Activated CD4-positive, alpha-beta T cell treated with anti-CD3 and anti-CD28 coated beads for 48 hours (primary cell): Measurements from ENCODE around the gene RALGDS.
"Not testable (repeated sequence)": the region's sequence is repeated elsewhere in the genome, so short reads cannot be mapped to it uniquely, and the experiment has no call there.

Experiments used
- DNase-seq: peaks from one replicate; pipeline ENCODE4 v3.0.0-alpha.2; 2020

The RALGDS gene

DNA sequence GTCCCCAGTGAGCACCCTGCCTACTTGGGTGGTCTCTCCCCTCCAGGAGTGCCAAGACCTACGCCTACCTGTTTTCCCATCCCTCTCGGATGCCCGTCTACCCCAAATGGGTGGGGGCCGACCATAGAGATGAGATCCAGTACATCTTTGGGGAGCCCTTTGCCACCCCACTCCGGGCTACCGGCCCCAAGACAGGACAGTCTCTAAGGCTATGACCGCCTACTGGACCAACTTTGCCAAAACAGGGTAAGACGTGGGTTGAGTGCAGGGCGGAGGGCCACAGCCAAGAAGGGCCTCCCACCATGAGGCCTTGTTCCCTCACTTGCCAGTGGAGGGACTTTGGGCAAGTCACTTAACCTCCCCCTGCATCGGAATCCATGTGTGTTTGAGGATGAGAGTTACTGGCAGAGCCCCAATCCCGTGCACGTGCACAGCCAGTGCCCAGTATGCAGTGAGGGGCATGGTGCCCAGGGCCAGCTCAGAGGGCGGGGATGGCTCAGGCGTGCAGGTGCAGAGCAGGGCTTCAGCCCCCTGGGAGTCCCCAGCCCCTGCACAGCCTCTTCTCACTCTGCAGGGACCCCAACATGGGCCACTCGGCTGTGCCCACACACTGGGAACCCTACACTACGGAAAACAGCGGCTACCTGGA is 34.7 kb downstream of the RALGDS start:
- not testable (repeated sequence) for DNase-seq

DNA sequence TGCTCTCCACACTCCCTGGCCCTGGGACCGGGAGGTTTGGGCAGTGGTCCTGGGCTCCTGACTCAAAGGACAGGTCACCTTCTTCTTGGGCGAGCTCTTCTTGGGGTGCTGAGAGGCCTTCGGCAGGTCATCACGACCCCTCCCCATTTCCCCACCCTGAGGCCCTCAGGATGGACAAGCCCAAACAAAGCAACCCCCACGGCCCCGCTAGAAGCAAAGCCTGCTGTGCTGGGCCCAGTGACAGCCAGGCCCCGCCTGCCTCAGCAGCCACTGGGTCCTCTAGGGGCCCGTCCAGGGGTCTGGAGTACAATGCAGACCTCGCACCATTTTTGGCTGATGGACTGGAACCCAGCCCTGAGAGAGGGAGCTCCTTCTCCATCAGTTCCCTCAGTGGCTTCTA is 37.4 kb downstream of the RALGDS start:
- not testable (repeated sequence) for DNase-seq

DNA sequence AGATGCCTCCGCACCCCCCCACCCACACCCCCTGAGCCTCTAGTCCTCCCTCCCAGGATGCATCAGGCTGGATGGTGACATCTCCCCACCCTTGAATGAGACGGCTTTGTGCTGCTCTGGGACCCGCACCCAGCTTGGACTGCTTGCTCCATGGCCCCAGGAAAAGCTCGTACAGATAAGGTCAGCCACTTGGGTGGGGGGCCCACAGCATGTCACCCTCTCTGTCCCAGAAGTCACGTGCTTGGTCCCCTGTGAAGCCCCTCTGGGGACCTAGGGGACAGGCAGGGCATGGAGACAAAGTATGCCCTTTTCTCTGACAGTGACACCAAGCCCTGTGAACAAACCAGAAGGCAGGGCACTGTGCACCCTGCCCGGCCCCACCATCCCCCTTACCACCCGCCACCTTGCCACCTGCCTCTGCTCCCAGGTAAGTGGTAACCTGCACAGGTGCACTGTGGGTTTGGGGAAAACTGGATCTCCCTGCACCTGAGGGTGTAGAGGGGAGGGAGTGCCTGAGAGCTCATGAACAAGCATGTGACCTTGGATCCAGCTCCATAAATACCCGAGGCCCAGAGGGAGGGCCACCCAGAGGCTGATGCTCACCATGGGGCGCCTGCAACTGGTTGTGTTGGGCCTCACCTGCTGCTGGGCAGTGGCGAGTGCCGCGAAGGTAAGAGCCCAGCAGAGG is 38.9 kb downstream of the RALGDS start:
- DNase-seq, result not testable (repeated sequence)

DNA sequence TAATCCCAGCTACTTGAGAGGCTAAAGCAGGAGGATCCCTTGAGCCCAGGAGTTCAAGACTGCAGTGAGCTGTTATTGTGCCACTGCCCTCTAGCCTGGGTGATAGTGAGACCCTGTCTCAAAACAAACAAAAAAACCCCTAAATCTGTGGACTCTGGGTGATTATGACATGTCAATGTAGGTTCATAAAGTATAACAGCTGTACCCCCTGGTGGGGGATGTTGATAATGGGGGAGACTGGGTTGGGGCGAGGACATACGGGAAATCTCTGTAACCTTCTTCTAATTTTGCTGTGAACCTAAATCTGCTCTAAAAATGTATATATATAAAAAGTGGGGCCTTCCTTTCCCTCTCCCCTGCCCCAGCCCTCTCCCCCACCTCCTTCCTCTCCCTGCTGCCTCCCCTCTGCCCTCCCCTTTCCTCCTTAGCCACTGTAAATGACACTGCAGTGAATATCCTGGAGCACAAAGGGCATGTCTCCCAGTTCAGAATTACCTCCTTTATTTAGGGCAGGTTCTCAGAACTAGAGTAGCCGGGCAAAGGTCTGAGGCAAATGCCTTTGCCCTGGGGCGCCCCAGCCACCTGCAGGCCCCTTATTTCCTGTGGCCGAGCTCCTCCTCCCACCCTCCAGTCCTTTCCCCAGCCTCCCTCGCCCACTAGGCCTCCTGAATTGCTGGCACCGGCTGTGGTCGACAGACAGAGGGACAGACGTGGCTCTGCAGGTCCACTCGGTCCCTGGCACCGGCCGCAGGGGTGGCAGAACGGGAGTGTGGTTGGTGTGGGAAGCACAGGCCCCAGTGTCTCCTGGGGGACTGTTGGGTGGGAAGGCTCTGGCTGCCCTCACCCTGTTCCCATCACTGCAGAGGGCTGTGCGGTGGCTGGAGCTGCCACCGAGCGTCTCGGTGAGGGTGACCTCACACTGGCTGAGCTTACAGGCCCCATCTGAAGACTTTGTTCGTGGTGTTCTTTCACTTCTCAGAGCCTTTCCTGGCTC is 40.0 kb downstream of the RALGDS start:
- not testable (repeated sequence) for DNase-seq

DNA sequence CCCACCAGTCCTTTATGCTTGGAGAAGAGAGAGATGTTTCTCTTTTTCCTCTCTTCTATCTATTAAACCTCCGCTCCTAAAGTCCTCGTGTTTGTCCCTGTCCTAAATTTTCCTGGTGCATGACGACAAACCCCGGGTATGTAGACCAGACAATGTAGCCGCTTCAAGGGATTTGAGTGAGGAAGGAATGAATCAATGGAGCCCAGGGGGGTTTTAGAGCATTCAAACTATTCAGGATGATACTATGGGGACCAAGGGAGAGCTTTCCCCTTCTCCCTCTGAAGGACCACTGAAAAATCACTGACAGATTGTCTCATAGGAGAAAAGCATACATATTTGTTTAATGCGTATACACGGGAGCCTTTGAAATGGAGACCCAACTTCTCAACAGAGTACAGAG is 40.9 kb downstream of the RALGDS start:
- no peak for DNase-seq

DNA sequence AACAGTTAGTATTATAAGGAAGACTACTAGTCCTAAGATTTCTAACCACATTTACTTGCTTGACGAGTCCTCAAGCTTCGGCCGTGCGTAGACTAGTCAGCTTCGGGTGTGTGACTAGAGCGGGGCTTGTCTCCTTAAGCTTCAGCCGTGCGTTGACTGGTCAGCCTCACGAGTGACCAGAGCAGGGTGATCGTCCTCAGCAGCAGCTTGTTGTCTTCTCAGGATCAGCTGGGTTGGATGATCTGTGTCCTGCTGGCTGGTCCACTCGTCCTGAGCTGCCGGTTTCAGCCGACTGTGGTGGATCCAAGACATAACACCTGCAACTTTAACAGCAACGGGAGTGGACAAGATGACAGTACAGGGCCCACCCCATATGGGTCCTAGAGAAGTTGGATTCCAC is 42.6 kb downstream of the RALGDS start:
- no peak for DNase-seq

DNA sequence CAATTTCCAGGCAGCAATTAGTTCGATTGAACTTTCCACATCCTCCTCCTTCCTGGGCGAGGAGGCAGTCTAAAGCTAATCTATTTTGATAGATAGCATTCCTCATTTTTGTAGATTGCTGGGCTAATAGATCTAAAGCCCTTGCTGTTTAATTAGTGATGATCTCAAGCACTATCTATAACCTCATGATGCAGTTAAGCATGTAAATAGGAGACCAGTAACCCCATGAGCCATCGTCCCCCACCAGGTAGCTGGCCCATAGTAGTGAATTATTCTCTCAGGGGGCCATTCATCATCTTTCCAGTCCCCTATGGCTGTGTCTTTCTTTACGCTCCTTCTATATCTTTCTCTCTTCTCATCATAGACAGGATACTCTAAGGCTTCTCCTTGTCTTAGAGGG is 44.3 kb downstream of the RALGDS start:
- no peak for DNase-seq

DNA sequence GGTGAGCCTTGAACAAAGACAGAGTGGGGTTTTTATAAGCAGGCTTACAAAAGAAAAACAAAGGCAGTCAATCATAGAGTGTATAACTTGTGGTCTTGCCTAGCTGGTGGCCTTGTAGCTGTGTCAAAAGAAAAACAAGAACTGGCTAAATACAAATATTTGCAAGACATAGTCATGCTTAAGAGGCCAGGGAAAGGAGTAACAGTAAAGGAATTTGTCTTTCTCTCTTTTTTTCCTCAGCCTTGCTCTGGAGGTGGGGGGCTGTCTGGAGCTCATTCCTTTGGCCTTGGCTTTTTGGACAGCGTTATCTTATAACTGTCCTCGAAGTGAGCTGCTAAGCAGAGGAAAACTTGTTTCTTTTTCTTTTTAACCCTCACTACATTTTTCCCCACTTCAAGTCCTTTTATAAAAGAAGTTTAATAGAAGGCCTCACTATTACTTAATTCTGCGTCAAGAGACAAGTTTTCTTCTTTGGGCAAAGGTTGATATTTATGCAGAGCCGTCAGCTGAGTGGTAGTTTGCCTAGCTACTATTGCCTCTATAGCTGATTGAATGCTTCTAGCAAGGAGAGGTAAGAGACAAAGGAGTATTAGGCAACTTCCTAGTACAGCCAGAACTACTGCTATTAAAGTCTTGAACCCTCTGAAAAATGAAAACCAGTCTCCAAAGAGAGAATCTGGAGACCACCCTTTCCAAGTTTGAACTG is 45.0 kb downstream of the RALGDS start:
- DNase-seq, result no peak

DNA sequence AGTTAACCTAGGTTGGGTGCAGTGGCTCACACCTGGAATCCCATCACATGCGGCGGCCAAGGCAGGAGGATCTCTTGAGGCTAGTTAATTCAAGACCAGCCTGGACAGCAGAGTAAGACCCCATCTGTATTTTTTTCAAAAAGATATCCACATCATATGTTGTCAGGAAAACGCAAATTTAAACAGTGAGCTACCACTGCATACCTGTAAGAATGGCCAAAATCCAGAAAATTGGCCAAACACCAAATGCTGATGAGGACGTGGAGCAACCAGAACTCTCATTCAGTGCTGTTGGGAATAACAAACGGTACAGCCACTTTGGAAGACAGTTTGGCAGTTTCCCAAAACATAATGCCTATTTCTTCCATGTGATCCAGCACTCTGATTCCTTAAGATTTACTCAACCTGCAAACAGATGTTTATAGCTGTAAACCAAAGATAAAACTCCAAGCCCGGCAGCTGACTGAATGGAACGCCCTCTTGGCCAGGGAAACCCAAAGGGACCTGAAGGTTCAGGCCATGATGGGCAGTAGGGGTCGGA is 46.9 kb downstream of the RALGDS start:
- no peak for DNase-seq

DNA sequence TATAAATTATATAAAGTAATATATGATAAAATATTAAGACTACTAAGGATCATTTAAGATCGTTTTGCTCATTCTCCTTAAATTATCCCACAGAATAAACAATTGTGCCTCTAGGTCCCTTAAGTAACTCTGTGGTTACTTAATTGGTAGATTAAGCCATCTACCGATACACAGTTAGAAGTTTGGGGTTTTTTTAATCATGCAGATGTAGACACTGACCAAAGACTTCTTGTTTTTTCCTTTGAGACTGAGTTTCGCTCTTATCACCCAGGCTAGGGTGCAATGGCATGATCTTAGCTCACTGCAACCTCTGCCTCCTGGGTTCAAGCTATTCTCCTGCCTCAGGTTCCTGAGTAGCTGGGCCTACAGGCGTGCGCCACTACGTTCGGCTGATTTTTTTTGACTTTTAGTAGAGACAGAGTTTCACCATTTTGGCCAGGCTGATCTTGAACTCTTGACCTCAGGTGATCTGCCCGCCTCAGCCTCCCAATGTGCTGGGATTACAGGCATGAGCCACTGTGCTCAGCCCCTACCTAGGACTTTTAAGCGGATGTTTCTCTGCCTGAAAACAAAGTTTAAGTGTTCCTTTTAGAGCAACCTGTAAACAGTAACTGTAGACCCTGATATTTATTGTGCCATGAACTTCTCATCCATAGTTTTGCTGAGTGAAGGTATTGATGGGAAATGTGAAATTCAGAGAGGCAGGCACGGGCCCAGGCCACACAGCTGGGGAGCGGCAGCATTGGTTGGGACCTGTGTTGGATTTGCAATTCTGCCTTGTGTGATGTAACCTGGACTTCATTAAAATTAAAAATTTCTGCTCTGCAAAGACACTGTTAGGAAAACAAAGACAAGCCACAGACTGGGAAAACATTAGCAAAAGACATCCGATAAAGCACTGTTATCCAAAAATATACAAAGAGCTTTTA is 47.7 kb downstream of the RALGDS start:
- no peak for DNase-seq

DNA sequence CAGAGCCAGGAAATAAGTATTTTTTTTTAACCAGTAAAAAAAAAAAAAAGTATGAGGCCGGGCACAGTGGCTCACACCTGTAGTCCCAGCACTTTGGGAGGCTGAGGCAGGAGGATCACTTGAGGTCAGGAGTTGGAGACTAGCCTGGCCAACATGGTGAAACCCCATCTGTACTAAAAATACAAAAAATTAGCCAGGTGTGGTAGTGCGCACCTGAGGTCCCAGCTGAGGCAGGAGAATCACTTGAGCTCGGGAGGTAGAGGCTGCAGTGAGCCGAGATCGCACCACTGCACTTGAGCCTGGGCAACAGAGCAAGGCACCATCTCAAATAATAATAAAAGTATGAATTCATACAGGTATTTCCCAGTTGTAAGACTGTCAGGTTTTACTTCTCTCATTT is 48.8 kb downstream of the RALGDS start:
- not testable (repeated sequence) for DNase-seq

DNA sequence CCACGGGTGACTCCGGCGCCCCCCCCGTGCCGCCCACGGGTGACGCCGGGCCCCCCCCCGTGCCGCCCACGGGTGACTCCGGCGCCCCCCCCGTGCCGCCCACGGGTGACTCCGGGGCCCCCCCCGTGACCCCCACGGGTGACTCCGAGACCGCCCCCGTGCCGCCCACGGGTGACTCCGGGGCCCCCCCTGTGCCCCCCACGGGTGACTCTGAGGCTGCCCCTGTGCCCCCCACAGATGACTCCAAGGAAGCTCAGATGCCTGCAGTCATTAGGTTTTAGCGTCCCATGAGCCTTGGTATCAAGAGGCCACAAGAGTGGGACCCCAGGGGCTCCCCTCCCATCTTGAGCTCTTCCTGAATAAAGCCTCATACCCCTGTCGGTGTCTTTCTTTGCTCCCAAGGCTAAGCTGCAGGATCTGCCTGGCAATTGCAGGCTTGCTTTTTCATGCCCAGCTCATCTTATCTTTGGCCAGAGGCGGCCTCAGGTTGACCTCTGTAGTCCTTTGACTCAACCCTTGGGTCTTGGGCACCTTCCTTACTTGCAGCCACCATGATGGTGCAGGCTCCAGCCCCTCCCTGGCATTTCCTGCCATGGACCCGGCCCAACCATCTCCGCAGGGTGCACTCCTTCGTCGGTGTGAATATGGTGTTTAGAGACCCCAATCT is 49.4 kb downstream of the RALGDS start:
- no peak for DNase-seq

DNA sequence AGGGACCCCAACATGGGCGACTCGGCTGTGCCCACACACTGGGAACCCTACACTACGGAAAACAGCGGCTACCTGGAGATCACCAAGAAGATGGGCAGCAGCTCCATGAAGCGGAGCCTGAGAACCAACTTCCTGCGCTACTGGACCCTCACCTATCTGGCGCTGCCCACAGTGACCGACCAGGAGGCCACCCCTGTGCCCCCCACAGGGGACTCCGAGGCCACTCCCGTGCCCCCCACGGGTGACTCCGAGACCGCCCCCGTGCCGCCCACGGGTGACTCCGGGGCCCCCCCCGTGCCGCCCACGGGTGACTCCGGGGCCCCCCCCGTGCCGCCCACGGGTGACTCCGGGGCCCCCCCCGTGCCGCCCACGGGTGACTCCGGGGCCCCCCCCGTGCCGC is 50.1 kb downstream of the RALGDS start:
- DNase-seq, result not testable (repeated sequence)

DNA sequence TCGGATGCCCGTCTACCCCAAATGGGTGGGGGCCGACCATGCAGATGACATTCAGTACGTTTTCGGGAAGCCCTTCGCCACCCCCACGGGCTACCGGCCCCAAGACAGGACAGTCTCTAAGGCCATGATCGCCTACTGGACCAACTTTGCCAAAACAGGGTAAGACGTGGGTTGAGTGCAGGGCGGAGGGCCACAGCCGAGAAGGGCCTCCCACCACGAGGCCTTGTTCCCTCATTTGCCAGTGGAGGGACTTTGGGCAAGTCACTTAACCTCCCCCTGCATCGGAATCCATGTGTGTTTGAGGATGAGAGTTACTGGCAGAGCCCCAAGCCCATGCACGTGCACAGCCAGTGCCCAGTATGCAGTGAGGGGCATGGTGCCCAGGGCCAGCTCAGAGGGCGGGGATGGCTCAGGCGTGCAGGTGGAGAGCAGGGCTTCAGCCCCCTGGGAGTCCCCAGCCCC is 50.5 kb downstream of the RALGDS start:
- not testable (repeated sequence) for DNase-seq

DNA sequence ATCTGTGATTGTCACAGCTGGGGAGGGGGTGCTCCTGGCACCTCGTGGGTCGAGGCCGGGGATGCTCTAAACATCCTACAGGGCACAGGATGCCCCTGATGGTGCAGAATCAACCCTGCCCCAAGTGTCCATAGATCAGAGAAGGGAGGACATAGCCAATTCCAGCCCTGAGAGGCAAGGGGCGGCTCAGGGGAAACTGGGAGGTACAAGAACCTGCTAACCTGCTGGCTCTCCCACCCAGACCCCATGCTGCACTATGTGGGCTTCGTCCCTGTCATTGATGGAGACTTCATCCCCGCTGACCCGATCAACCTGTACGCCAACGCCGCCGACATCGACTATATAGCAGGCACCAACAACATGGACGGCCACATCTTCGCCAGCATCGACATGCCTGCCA is 52.6 kb downstream of the RALGDS start:
- not testable (repeated sequence) for DNase-seq

DNA sequence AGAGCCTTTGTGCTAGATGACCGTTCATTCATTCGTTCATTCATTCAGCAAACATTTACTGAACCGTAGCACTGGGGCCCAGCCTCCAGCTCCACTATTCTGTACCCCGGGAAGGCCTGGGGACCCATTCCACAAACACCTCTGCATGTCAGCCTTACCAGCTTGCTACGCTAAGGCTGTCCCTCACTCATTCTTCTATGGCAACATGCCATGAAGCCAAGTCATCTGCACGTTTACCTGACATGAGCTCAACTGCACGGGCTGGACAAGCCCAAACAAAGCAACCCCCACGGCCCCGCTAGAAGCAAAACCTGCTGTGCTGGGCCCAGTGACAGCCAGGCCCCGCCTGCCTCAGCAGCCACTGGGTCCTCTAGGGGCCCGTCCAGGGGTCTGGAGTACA is 53.2 kb downstream of the RALGDS start:
- DNase-seq, result no peak

DNA sequence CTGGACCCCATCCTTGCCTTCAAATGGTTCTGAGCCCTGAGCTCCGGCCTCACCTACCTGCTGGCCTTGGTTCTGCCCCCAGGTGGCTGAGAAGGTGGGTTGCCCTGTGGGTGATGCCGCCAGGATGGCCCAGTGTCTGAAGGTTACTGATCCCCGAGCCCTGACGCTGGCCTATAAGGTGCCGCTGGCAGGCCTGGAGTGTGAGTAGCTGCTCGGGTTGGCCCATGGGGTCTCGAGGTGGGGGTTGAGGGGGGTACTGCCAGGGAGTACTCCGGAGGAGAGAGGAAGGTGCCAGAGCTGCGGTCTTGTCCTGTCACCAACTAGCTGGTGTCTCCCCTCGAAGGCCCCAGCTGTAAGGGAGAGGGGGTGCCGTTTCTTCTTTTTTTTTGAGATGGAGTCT is 54.0 kb downstream of the RALGDS start:
- no peak for DNase-seq

DNA sequence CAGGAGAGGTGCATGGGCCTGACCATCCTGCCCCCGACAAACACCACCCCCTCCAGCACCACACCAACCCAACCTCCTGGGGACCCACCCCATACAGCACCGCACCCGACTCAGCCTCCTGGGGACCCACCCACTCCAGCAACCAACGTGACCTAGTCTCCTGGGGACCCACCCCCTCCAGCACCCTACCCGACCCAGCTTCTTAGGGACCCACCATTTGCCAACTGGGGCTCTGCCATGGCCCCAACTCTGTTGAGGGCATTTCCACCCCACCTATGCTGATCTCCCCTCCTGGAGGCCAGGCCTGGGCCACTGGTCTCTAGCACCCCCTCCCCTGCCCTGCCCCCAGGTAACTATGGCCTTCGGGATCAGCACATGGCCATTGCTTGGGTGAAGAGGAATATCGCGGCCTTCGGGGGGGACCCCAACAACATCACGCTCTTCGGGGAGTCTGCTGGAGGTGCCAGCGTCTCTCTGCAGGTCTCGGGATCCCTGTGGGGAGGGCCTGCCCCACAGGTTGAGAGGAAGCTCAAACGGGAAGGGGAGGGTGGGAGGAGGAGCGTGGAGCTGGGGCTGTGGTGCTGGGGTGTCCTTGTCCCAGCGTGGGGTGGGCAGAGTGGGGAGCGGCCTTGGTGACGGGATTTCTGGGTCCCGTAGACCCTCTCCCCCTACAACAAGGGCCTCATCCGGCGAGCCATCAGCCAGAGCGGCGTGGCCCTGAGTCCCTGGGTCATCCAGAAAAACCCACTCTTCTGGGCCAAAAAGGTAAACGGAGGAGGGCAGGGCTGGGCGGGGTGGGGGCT is 54.7 kb downstream of the RALGDS start:
- no peak for DNase-seq

DNA sequence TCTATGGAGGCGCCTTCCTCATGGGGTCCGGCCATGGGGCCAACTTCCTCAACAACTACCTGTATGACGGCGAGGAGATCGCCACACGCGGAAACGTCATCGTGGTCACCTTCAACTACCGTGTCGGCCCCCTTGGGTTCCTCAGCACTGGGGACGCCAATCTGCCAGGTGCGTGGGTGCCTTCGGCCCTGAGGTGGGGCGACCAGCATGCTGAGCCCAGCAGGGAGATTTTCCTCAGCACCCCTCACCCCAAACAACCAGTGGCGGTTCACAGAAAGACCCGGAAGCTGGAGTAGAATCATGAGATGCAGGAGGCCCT is 56.0 kb downstream of the RALGDS start:
- no peak for DNase-seq
